ENCODE measurements around the gene SAP25. TPM values are rescaled to one million over a fixed set of nuclear protein-coding genes. Genes with fewer than 3 reads are reported as not detected.

The SAP25 gene
- total RNA-seq, 3 donors from 2014 or later, result 6.2 to 8.1 (median 7.6) TPM

DNA sequence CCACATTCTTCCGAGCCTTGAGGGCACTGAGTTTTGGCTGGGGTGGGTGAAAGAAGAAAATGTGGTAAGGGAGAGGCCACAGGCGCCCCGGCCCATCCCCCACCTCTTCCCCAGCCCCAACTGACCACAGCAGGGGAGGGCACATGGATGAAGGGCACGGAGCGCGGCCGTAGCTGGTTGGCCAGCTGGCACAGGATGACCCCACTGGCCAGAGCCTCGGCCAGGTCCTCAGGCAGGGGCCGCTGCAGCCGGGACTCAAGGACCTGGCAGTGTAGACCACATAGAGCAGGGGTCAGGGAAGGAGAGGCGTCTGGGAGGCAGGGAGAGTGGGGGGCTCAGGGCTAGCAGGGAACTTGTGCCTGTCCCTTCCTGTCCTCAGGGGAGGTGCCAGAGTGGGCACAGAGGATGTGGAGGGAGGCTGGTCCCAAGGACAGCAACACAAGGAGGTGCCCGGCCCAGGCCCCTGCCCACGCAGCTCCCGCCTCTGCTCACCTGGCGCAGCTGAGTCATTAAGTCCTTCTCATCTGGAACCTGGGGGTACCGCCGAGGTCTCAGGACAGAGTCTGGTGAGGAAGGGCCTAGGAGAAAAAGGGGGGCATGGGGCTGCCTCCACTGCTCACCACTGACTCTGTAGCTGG, 2.2 kb upstream of the SAP25 start:
- Mint-ChIP-seq H3K27me3 (ENCODE audit: low read depth) (no peaks in the 10 kb centered on the region), H3K9me3 (no peaks in the 10 kb centered on the region), H3K4me3 (no peak overlapping the region), H3K36me3 (ENCODE audit: insufficient read depth) (peaks cover 7% of the 10 kb centered on the region), H3K4me1 (ENCODE audit: low read depth) (peaks cover 5% of the 10 kb centered on the region)
- ATAC-seq (no peak), DNase-seq (no peak)

DNA sequence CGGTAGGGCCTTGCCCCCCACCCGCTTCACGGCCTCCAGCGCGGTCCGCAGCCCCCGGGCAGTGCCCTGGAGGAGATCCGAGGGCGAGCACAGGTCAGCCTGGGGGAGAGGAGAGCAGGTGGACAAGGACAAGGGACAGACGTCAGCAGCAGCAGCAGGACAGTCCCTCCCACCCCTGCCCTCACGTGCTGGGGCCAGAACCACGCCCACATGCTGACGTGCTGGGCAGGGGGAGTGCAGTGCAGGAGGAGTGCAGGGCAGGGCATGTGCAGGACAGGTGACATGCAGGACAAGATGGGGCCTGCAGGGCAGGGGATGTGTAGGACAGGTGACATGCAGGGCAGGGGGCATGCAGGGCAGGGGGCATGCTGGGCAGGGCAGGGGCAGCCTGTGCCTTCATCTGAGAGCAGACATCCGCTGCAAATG, 1.5 kb upstream of the SAP25 start:
- H3K4me3 Mint-ChIP-seq, result no peak overlapping the region
- H3K27me3 Mint-ChIP-seq (ENCODE audit: low read depth), result no peaks in the 10 kb centered on the region
- H3K4me1 Mint-ChIP-seq (ENCODE audit: low read depth), result peaks cover 7% of the 10 kb centered on the region
- H3K36me3 Mint-ChIP-seq (ENCODE audit: insufficient read depth), result peaks cover 7% of the 10 kb centered on the region
- DNase-seq (no peak), ATAC-seq (no peak)
- no peaks in the 10 kb centered on the region for H3K9me3 Mint-ChIP-seq

DNA sequence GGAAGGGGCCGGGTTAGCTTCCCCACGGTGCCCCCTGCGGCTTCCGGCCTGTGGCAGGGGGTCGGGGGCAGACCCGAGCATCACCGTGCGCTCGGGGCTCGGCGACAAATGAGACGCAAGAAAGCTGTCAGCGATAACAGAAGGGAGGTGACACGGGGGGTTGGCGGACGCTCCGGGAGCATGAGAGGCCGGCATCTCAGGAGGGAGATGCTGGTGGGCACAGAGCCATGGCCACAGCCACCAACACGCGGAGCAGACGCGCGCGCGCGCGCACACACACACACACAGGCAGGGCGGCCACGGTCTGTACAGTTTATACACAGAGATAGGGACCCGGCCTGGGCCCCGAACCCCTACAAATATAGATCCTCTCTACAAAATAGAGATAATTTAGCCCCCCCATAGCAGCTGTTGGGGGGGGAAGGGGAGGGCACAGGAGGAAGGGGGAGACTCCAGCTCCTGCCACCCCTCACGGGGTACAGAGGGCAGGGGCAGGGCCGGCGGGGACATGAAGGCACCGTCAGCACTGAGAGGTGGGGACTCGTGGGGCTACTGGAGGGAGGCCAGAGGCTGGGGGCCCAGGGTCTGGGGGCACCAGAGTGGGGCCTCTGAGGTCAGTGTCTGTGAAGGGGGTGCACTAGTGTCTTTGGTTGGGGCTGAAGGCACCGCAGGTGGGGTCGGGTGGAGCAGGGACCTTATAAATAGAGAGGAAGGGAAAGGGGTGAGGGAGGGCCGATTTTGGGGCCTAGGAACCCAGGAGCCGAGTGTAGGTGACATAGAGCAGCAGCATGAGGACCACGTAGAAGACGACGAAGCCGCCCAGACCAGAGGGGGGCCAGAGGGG, 884 bp upstream of the SAP25 start:
- no peaks in the 10 kb centered on the region for H3K9me3 Mint-ChIP-seq
- DNase-seq (no peak), ATAC-seq (no peak)
- no peak overlapping the region for H3K4me3 Mint-ChIP-seq
- no peaks in the 10 kb centered on the region for H3K27me3 Mint-ChIP-seq (ENCODE audit: low read depth)
- H3K36me3 Mint-ChIP-seq (ENCODE audit: insufficient read depth), result peaks cover 7% of the 10 kb centered on the region
- H3K4me1 Mint-ChIP-seq (ENCODE audit: low read depth), result peaks cover 7% of the 10 kb centered on the region

DNA sequence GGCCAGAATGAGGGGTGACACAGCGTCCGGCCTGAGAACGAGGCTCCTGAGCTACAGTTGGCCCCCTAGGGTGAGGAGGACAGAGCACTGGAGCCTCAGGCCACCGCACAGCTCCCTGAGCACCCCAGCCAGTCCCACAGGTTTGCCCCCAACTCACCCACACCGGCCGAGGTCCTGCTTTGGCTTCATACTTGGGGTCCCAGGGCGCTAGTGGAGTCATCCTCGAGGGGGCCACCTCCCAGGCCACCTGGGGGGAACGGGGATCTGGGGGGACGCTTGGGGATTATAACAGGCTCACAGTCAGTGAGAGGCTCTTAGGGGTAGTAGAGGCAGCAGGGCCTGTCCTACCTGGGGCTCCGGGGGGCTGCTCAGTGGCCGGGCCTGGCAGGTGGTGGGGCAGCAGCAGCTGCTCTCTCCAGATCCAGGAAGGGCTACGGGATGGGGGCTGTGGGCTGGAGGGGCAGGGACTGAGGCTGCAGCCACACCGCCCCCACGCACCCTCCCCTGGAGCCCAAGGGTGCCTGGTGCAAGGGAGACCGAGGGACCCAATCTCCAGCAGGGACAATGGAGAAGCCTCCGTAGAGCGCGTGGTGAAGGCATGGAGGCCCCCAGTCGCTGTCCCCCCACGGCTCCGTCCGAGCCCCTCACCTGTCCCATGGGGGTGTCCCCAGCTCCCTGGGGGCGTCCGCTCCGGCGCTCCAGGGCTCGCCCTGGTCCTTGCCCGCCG, 588 bp downstream of the SAP25 start:
- DNase-seq (no peak), ATAC-seq (no peak)
- no peaks in the 10 kb centered on the region for H3K9me3 Mint-ChIP-seq
- peaks cover 3% of the 10 kb centered on the region for H3K36me3 Mint-ChIP-seq (ENCODE audit: insufficient read depth)
- H3K27me3 Mint-ChIP-seq (ENCODE audit: low read depth), result no peaks in the 10 kb centered on the region
- no peak overlapping the region for H3K4me3 Mint-ChIP-seq
- H3K4me1 Mint-ChIP-seq (ENCODE audit: low read depth), result peaks cover 19% of the 10 kb centered on the region

DNA sequence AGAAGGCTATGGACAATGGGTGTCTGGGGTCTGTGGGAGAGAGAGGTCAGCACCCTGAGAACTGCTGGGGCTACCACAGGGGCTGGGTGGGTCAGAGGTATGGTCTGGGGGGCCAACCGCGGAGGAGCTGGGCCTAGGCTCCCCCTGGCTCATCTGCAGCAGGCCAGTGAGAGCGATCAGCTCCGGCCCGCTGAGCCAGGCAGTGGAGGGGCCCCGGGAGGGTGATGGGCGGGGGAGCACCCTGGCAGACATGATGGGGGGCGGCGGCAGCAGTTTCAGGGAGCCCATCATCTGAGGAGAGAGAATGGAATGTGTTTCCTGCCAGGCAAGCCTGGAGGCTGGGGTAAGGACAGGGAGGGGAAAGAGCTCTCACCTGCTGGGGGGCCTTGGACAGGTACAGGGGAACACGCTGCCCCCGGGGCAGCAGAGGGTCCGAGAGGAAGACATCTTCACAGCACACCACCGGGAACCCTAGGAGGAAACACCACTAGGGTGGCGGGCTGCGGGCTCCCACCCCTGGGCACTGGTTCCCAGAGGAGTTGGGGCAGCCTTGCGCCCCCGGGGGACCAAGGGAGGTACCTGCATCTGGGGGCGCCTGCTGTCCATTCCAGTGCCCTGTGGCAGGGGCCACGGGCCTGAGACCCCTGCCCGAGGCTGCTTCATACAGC, 1.3 kb downstream of the SAP25 start:
- H3K4me3 Mint-ChIP-seq, result no peak overlapping the region
- no peak for ATAC-seq
- H3K9me3 Mint-ChIP-seq, result no peaks in the 10 kb centered on the region
- H3K27me3 Mint-ChIP-seq (ENCODE audit: low read depth), result no peaks in the 10 kb centered on the region
- peaks cover 24% of the 10 kb centered on the region for H3K4me1 Mint-ChIP-seq (ENCODE audit: low read depth)
- DNase-seq, result no peak
- peaks cover 3% of the 10 kb centered on the region for H3K36me3 Mint-ChIP-seq (ENCODE audit: insufficient read depth)

DNA sequence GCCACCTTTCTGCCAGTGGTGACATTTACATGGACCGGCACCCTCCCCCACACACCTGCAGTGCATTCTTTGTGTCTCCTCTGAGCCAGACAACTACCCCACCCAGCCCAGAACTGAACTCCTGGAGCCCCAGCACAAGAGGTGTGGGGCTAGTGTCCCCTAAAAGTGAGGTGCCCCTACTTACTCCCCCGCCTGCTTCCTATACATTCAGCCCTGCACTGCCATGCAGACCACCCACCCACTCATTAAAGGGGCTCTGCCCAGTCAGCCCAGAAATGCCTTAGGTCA, 1.9 kb downstream of the SAP25 start:
- no peak overlapping the region for H3K4me3 Mint-ChIP-seq
- no peaks in the 10 kb centered on the region for H3K9me3 Mint-ChIP-seq
- H3K4me1 Mint-ChIP-seq (ENCODE audit: low read depth), result peaks cover 24% of the 10 kb centered on the region
- no peaks in the 10 kb centered on the region for H3K27me3 Mint-ChIP-seq (ENCODE audit: low read depth)
- no peak for ATAC-seq
- DNase-seq, result no peak
- H3K36me3 Mint-ChIP-seq (ENCODE audit: insufficient read depth), result peaks cover 3% of the 10 kb centered on the region

DNA sequence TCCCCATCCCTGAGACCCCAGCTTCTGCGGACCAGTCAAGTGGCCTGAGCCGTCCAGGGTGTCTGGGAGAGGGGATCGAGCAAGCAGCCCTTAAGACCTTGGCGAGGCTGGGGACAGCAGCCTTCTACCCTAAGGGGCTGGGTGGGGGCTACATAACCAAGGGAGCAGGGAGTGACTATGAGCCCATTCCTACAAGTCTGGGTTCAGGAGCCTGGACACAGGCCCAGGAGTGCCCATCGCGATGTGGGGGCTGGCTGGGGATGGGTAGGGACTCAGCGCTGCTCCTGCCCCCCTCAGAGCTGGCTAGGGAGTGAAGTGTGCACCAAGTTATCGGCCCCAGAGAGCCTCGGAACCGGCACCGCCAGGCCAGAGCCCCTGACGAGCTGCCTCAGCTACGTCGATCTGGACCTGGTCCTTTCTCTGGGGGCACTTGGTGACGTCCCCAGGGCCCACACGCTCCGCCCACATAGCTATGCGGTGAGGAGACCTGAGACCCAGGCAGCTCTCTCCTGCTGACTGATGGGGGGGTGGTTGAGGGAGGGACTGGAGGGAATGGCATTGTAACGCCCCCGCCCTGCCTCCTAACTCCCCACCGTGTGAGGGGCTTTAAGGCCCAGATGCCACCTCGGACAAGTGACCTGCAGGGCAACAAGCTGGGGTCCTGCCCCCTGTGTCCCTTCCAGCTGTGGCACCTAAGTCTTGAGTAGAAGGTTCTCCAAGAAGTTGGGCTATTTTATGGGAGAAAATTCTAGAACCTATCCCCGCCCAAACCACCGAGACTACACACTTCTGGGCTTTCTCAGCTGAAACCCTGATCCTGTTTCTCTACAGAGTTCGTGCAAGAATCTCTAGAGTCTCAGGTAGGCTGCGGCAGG, 2.5 kb downstream of the SAP25 start:
- peaks cover 24% of the 10 kb centered on the region for H3K4me1 Mint-ChIP-seq (ENCODE audit: low read depth)
- H3K9me3 Mint-ChIP-seq, result no peaks in the 10 kb centered on the region
- no peaks in the 10 kb centered on the region for H3K36me3 Mint-ChIP-seq (ENCODE audit: insufficient read depth)
- DNase-seq, result no peak
- ATAC-seq, result no peak
- H3K27me3 Mint-ChIP-seq (ENCODE audit: low read depth), result no peaks in the 10 kb centered on the region
- no peak overlapping the region for H3K4me3 Mint-ChIP-seq

DNA sequence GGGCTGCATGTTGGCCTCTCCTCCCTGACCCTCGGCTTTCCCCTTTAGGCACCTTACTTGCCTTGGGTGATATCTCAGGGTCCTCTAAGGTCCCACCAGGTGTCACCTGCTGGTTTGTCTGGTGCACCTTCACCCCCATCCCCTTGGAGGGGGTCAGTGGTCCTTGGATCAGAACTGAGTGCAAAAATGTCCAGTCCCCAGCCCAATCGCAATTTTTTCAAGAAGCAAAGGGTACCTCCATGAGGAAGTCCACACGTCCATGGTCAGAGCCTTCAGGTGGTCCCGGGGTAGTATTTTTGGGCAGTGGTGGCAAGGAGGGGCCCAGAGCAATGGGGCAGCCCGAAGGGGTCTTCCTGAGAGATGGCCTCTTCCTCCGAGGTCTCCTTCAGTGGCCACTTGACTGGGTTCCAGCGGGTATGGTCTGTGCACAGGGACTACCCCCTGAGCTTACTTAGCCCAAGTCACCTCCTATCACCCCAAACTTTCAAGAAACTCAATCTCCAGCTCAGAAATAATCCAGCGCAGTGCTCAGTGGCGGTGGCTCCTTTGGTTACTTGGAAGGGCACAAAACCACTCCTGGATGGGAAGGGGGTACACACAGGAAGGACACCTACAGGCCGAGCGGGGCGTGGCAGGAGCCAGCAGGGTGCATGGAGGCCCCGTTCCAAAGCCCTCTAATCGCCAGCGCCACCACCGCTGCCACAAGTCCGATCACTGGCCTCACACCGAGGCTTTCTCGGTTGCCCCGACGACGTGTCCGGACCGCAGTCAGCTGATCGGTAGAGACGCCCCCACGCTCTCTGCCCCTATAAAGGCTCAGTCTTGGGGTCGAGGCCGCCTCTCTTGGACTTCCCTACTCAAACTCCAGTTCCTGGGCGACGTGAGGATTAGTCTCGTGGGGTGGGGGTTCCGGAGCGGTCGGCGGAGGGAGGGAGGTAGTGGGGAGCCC, 4.5 kb downstream of the SAP25 start:
- peak overlapping the region; percentile 52 for H3K4me3 Mint-ChIP-seq
- no peaks in the 10 kb centered on the region for H3K9me3 Mint-ChIP-seq
- peak; percentile 24 for ATAC-seq
- H3K4me1 Mint-ChIP-seq (ENCODE audit: low read depth), result peaks cover 24% of the 10 kb centered on the region
- no peaks in the 10 kb centered on the region for H3K27me3 Mint-ChIP-seq (ENCODE audit: low read depth)
- peak; percentile 25 for DNase-seq
- no peaks in the 10 kb centered on the region for H3K36me3 Mint-ChIP-seq (ENCODE audit: insufficient read depth)

DNA sequence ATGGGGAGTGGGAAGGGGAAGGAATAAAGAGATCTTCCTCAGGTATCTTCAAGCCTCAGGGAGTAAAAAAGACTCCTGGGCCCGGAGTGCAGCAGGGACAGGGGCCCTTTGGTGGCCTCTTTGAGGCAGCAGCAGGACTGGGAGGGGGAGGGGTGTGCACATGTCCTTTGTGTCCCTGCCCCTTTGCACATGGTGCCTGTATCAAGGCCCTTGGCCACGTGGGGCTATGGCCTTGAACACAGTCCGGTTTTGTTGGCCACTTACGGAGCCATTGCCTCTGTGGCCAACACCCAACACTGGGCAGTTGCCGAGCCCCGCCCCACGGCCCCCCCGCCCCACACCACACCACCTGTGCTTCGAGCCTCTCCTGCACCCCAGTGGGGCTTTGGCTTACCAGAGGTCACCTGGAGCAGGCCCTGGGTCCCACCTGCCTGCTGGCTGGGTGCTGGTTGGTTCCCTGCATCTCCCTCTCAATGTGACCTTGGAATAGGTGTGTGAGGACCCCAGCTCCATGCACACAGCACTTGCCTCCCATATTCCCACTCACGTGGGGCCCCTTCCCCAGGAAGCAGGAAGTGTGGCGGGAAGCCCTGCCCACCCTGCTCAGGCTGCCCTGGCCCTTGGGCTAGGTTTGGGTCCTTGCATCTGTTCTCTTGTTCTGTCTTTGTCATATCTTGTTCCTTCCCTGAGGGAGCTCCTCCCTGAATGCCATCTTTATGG, 5.4 kb downstream of the SAP25 start:
- ATAC-seq (no peak), DNase-seq (no peak)
- Mint-ChIP-seq H3K9me3 (no peaks in the 10 kb centered on the region), H3K4me1 (ENCODE audit: low read depth) (peaks cover 29% of the 10 kb centered on the region), H3K4me3 (no peak overlapping the region), H3K27me3 (ENCODE audit: low read depth) (no peaks in the 10 kb centered on the region), H3K36me3 (ENCODE audit: insufficient read depth) (no peaks in the 10 kb centered on the region)

DNA sequence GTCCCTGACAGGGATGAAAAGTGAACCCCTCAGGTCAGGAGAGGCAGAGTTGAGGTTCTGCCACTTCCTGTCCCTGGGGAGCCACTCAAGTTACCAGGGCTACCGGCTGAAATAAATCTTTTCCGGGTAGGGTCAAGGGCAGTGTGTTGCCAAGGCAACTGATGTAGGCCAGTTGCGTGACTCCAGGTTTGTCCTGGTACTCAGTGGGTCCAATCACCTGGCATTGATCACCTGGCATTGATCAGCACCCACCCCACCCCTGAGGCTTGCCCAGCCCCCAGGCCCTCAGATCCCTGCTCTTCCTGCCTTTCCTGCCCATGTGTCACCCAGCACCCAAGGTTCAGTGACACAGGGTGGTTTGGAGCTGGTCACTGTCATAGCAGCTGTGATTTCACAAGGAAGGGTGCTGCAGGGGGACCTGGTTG, 5.9 kb downstream of the SAP25 start:
- Mint-ChIP-seq H3K4me3 (no peak overlapping the region), H3K4me1 (ENCODE audit: low read depth) (peaks cover 29% of the 10 kb centered on the region), H3K36me3 (ENCODE audit: insufficient read depth) (peaks cover 2% of the 10 kb centered on the region), H3K27me3 (ENCODE audit: low read depth) (no peaks in the 10 kb centered on the region), H3K9me3 (no peaks in the 10 kb centered on the region)
- DNase-seq, result no peak
- no peak for ATAC-seq

DNA sequence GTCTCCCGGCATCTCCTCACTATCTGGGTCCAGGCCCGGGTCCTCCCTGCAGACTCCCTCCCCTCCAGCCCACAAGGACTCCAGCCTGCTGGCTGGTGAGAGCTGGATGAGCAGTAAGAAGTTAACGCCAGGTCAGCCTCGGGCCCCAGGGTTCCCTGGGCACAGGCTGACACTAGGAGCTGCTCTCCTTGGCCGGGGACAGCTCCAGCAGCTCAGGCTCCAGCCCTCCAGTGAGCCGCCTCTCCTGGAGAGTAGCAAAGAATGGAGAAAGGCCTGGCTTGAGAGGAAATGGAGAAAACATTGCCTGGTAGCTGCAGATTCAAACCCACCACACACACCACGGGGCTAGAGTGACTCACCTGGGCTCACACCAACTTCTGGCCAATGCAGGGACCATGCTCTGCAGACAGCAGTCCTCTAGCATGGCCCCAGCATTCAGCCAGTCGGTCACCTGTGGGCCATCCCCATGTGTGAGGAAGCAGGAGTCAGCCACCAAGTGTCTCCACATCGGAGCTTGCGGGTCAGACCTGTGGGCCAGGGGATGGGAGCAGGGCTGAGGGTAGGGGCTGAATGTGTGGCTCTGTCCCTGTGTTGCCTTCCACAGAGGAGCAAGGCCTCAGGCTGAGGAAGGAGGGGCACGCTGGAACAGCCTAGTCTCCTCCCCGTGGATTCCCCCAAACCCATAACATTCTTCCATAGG, 6.5 kb downstream of the SAP25 start:
- Mint-ChIP-seq H3K4me1 (ENCODE audit: low read depth) (peaks cover 29% of the 10 kb centered on the region), H3K9me3 (no peaks in the 10 kb centered on the region), H3K4me3 (no peak overlapping the region)

DNA sequence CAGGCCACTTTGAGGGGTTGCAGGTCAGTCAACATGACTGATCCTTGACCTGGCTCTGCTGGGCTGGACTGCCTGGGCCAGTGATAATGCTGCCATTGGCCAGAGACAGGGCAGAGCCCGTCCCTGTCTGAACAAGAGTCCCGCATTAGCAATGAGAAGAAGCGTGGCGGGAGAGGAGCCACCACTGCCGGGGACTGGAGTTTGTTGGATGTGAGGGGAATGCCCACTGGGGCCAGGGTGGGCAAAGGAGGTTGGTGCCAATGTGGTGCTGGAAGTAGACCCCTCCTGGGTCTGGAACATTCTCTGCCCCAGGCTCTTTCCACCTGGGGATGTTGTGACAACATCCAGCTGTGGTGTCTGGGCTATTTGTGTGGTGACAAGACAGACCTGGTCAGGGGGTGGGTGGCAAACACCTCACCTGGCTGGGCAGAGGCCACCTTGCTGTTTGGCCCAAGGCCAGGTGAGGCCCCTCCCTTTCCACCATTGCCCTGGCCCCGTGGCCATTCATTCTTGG, 7.6 kb downstream of the SAP25 start:
- no peak for ATAC-seq
- H3K4me1 Mint-ChIP-seq (ENCODE audit: low read depth), result peaks cover 24% of the 10 kb centered on the region
- peaks cover 3% of the 10 kb centered on the region for H3K36me3 Mint-ChIP-seq (ENCODE audit: insufficient read depth)
- no peak overlapping the region for H3K4me3 Mint-ChIP-seq
- H3K9me3 Mint-ChIP-seq, result no peaks in the 10 kb centered on the region
- no peak for DNase-seq
- H3K27me3 Mint-ChIP-seq (ENCODE audit: low read depth), result no peaks in the 10 kb centered on the region

More for the DNA sequence above, 6.5 kb downstream of the SAP25 start:
- ATAC-seq, result no peak
- Mint-ChIP-seq H3K27me3 (ENCODE audit: low read depth) (no peaks in the 10 kb centered on the region), H3K36me3 (ENCODE audit: insufficient read depth) (peaks cover 3% of the 10 kb centered on the region)
- DNase-seq, result no peak

Data from activated T-cell treated with anti-CD3 and anti-CD28 coated beads, Interleukin-2, amount 50 U/mL, for 4 hours (primary cell).